KMS-11 (cell line): ENCODE data around the gene NKX2-3.

Experiments used
- H2AFZ ChIP-seq: fragments of 200-600 bp; sonication (generic); 2 replicates; pipeline ENCODE4 v1.6.1; 2016; ENCODE audit warnings: antibody characterized with exemption, mixed run types, low read depth
- H3K27ac ChIP-seq: fragments of 200-600 bp; sonication (generic); 2 replicates; pipeline ENCODE4 v1.6.1; 2016; ENCODE audit warnings: mild to moderate bottlenecking, mixed run types
- H3K27me3 ChIP-seq: fragments of 200-600 bp; sonication (generic); 2 replicates; pipeline ENCODE4 v1.6.1; 2017; ENCODE audit warnings: mild to moderate bottlenecking, low read depth, mixed run types, moderate library complexity; ENCODE audit not compliant: insufficient read depth
- H3K36me3 ChIP-seq: fragments of 200-600 bp; sonication (generic); 2 replicates; pipeline ENCODE4 v1.6.1; 2017; ENCODE audit warnings: mild to moderate bottlenecking, mixed run types; ENCODE audit not compliant: insufficient read depth
- H3K4me1 ChIP-seq: fragments of 200-600 bp; sonication (generic); 2 replicates; pipeline ENCODE4 v1.6.1; 2016; ENCODE audit warnings: mild to moderate bottlenecking, low read depth, mixed run types; ENCODE audit not compliant: poor library complexity, severe bottlenecking
- H3K4me2 ChIP-seq: fragments of 200-600 bp; sonication (generic); 2 replicates; pipeline ENCODE4 v1.7.0; 2016; ENCODE audit warnings: mild to moderate bottlenecking, mixed run types
- H3K4me3 ChIP-seq: fragments of 200-600 bp; sonication (generic); IDR thresholded peaks from 2 replicates; pipeline ENCODE4 v1.6.1; 2017; ENCODE audit warnings: low read depth, low read length, mixed read lengths; ENCODE audit not compliant: insufficient read depth
- H3K79me2 ChIP-seq: fragments of 200-600 bp; sonication (generic); 2 replicates; pipeline ENCODE4 v1.6.1; 2016; ENCODE audit warnings: low read depth, mixed run types; ENCODE audit not compliant: insufficient read depth
- H3K9ac ChIP-seq: fragments of 200-600 bp; sonication (generic); 2 replicates; pipeline ENCODE4 v1.6.1; 2016; ENCODE audit warnings: mild to moderate bottlenecking, mixed run types
- H4K20me1 ChIP-seq: fragments of 200-600 bp; sonication (generic); 2 replicates; pipeline ENCODE4 v1.6.1; 2016; ENCODE audit warnings: mild to moderate bottlenecking, mixed run types; ENCODE audit not compliant: insufficient read depth
- CTCF ChIP-seq: fragments of 200-600 bp; sonication (generic); conservative IDR thresholded peaks from 2 replicates; pipeline ENCODE4 v1.6.1; 2017; ENCODE audit warnings: low read depth, mild to moderate bottlenecking, antibody characterized with exemption, low read length, moderate library complexity, mixed read lengths

Gene NKX2-3

DNA sequence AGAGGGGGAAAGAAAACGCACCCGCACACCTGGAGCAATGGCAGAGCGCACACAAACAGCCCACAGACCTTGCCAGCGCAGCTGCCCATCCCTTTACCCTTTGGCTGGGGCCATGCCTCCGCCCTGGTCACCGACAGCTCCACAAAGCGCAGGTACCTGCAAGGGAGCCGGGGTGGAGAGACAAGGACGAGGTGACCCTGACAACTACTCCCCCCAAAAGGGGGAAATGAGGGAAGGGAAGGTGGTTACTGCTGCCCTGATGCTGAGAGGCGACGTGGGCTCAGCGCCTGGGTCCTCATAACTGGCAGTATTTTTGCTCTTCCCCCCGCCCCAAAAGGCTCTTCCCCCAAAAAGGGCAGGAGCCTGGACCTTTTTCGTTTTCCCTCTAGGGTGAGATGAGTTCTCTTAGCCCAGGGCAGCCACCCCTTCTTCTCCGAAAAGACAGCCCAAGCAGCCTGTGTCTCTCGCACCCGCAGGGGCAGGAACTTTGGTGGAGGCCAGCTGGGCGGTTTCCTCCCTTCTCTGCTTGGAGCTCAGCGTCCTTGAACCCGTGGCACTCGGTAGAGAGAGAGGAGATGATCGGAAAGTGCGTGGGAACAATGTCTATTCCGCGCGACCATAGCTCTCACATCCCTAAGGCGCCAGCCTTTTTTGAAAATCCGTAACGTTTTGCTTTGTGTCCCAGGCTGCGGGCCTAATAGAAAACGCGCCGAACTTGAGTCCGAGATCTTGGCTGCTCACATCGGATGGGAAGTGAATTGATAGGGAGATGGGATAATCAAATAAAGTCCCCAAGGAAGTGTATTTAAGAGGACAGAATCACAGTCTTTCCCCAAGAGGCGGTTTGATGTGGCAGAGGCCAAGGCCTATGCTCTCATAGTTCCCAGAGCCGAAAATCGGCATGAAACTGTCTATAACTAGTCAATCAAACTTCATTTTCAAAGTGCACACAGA, 1.0 kb downstream of the NKX2-3 start:
- Histone ChIP-seq H3K36me3 (no peaks in the 10 kb centered on the region), H4K20me1 (no peaks in the 10 kb centered on the region), H3K4me1 (no peaks in the 10 kb centered on the region), H3K79me2 (no peaks in the 10 kb centered on the region), H3K4me2 (no peak overlapping the region), H3K27me3 (no peaks in the 10 kb centered on the region; the same call in 1 of the 2 replicates), H3K4me3 (no peak overlapping the region), H3K9ac (no peak overlapping the region), H2AFZ (peak overlapping the region; percentile 50; the same call in 1 of the 2 replicates), H3K27ac (no peak overlapping the region)
- no peak for TF ChIP-seq CTCF

GRCh38 chr10:99534450-99534938, 1.8 kb downstream of the NKX2-3 start:
- H3K9ac ChIP-seq: no peak overlapping the region
- H3K36me3 ChIP-seq: no peaks in the 10 kb centered on the region
- H3K27me3 ChIP-seq: no peaks in the 10 kb centered on the region; the same call in 1 of the 2 replicates

DNA sequence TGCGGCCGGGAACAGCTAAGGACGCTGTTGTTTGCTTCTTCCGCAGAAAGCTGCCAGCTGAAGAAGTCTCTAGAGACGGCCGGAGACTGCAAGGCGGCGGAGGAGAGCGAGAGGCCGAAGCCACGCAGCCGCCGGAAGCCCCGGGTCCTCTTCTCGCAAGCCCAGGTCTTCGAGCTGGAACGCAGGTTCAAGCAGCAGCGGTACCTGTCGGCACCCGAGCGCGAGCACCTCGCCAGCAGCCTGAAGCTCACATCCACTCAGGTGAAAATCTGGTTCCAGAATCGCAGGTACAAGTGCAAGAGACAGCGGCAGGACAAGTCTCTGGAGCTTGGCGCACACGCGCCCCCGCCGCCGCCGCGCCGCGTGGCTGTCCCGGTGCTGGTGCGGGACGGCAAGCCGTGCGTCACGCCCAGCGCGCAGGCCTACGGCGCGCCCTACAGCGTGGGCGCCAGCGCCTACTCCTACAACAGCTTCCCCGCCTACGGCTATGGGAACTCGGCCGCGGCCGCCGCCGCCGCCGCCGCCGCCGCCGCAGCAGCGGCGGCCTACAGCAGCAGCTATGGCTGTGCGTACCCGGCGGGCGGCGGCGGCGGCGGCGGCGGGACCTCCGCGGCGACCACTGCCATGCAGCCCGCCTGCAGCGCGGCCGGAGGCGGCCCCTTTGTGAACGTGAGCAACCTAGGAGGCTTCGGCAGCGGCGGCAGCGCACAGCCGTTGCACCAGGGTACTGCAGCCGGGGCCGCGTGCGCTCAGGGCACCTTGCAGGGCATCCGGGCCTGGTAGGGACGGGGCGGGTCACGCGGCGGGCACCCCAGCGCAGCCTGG, 2.4 kb downstream of the NKX2-3 start:
- no peak overlapping the region for H3K9ac ChIP-seq
- no peaks in the 10 kb centered on the region for H3K4me1 ChIP-seq
- no peaks in the 10 kb centered on the region; the same call in 1 of the 2 replicates for H3K27me3 ChIP-seq
- H3K36me3 ChIP-seq: no peaks in the 10 kb centered on the region
- no peaks in the 10 kb centered on the region for H4K20me1 ChIP-seq
- no peak for TF ChIP-seq CTCF
- no peaks in the 10 kb centered on the region for H3K79me2 ChIP-seq
- no peak overlapping the region for H3K27ac ChIP-seq
- no peak overlapping the region for H3K4me2 ChIP-seq
- H3K4me3 ChIP-seq: no peak overlapping the region
- no peak overlapping the region for H2AFZ ChIP-seq

More at GRCh38 chr10:99534450-99534938, 1.8 kb downstream of the NKX2-3 start:
- Histone ChIP-seq H4K20me1 (no peaks in the 10 kb centered on the region), H3K4me1 (no peaks in the 10 kb centered on the region), H3K79me2 (no peaks in the 10 kb centered on the region), H3K27ac (no peak overlapping the region), H3K4me2 (no peak overlapping the region), H2AFZ (no peak overlapping the region), H3K4me3 (no peak overlapping the region)
- TF ChIP-seq CTCF: no peak

DNA sequence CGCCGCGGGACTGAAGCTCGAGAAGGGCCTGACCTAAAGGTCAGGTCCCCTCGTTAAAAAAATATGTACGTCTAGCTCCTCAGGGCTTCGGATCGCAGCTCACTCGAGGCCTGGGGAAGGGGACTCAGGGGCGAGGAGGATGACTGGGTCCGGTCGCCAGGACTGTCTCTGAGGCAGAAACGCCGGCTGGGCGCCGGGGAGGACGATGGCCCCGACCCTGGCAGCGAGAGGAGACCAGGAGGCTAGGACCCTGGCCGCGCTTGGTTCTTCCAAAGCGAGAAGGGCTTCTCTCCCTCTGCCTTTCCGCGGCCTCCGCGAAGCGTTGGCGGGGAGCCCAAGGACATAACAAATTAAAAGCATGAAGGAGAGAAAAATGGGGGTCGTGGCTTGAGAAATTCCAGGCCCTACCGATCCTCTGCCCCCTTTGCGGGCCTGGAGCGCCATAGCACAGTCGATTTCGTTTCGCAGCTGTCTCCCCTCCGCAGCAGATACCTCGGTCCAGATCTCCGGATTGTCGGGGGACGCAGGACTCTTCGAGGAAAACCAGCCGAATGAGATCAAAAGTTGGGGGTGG, 3.1 kb downstream of the NKX2-3 start:
- Histone ChIP-seq H3K27me3 (no peaks in the 10 kb centered on the region; the same call in 1 of the 2 replicates), H4K20me1 (no peaks in the 10 kb centered on the region), H3K4me1 (no peaks in the 10 kb centered on the region), H3K79me2 (no peaks in the 10 kb centered on the region), H2AFZ (no peak overlapping the region), H3K36me3 (no peaks in the 10 kb centered on the region), H3K4me2 (no peak overlapping the region), H3K9ac (no peak overlapping the region), H3K27ac (no peak overlapping the region), H3K4me3 (no peak overlapping the region)
- TF ChIP-seq CTCF: no peak
